Mucosa of descending colon (tissue), 3 donors: ENCODE data around the gene COBL. TPM values are rescaled to one million over a fixed set of nuclear protein-coding genes. Genes with fewer than 3 reads are reported as not detected.

Source experiments
- ATAC-seq: fragments of 200-7000 bp; cut with Tn5 transposase; one replicate; pipeline ENCODE4 v1.9.1; 2020; ENCODE audit warnings: mild to moderate bottlenecking, moderate library complexity
- DNase-seq, 3 donors: peaks; one replicate each; pipeline ENCODE4 v3.0.0-alpha.2; 2020
- H3K36me3 ChIP-seq: fragments of 200-600 bp; one replicate; pipeline ENCODE4 v1.8.0; 2021; ENCODE audit warnings: low read depth, mild to moderate bottlenecking
- H3K4me1 ChIP-seq: fragments of 200-600 bp; one replicate; pipeline ENCODE4 v1.8.0; 2021; ENCODE audit warnings: low read depth, mild to moderate bottlenecking
- H3K4me3 ChIP-seq: fragments of 200-600 bp; one replicate; pipeline ENCODE4 v1.8.0; 2021; ENCODE audit warnings: mild to moderate bottlenecking
- H3K9me3 ChIP-seq: fragments of 200-600 bp; one replicate; pipeline ENCODE4 v1.8.0; 2021; ENCODE audit warnings: mild to moderate bottlenecking
- CTCF ChIP-seq: fragments of 200-600 bp; IDR thresholded peaks from one replicate; pipeline ENCODE4 v1.8.0; 2022; ENCODE audit warnings: antibody characterized with exemption, mild to moderate bottlenecking
- intact Hi-C, 2 donors: fragments of 100-400 bp; cut with DNase I in 1 of 2; cut with micrococcal nuclease in 1 of 2; formaldehyde crosslinking; loops; one replicate each; pipeline versions ENCODE4 v1.11.0 to v1.11.1; 2022; cut with DNase I, micrococcal nuclease
- total RNA-seq, 3 donors: library from RNA; stranded (reverse); fragmentation: NEBNext Ultra II Directional in 2 of 3; extraction: Animal tissue kit (Norgen Biotek cat#: 25700) in 2 of 3; gene quantifications; one replicate each; pipeline versions ENCODE4 v1.2.1 to v1.2.4, GENCODE V29; 2021 to 2023
- donor health status: DM: no; HTN: no; CAD: no; lungs with moderate emphysema.
- donor health status: DM: no; HTN: no; CAD: no.
- donor health status: DM: no; HTN: yes; CAD: no.

The COBL gene
- total RNA-seq, 3 donors from 2014 or later, result 48.6 to 91.8 (median 56.6) TPM

DNA sequence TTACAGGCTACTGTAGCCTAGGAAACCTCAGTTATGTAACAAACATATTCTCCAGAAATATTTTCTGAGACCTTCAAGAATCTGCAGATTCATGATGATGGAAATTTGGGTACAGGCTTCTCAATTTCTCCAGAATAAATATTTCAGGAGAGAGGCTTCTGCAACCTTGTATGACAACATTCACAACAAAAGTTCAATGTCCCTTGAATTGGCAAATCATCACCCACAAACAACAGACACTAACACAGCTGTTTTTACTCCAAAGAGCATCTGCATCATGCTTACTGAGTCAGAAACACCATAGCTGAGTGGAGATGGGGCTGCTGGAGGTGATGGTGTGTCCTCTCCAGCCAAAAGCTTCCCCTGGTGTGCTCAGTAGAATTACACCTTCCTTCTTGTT, 9.3 kb upstream of the COBL start:
- no peak for TF ChIP-seq CTCF
- ATAC-seq (no peak), DNase-seq (no peak)
- no peaks in the 10 kb centered on the region for H3K36me3 ChIP-seq
- H3K9me3 ChIP-seq, result no peaks in the 10 kb centered on the region
- intact Hi-C loops, result no loop called here
- no peak overlapping the region for H3K4me3 ChIP-seq
- H3K4me1 ChIP-seq, result no peaks in the 10 kb centered on the region

- Histone ChIP-seq H3K4me3 (no peak overlapping the region), H3K9me3 (no peaks in the 10 kb centered on the region), H3K36me3 (no peaks in the 10 kb centered on the region), H3K4me1 (no peaks in the 10 kb centered on the region)
- TF ChIP-seq CTCF, result no peak
- DNase-seq, result no peak
- ATAC-seq, result no peak
- intact Hi-C loops, result no loop called here
Observed at GRCh38 chr7:51325261-51325676, 8.7 kb upstream of the COBL start.

GRCh38 chr7:51324206-51324898, 7.7 kb upstream of the COBL start:
- no peak for TF ChIP-seq CTCF
- Histone ChIP-seq H3K4me3 (no peak overlapping the region), H3K9me3 (no peaks in the 10 kb centered on the region), H3K36me3 (no peaks in the 10 kb centered on the region), H3K4me1 (no peaks in the 10 kb centered on the region)
- ATAC-seq (no peak), DNase-seq (no peak)
- intact Hi-C loops, result no loop called here

GRCh38 chr7:51321961-51322515, 5.4 kb upstream of the COBL start:
- no peak for TF ChIP-seq CTCF
- H3K4me1 ChIP-seq, result peaks cover 12% of the 10 kb centered on the region
- no peaks in the 10 kb centered on the region for H3K9me3 ChIP-seq
- no peak overlapping the region for H3K4me3 ChIP-seq
- ATAC-seq (no peak), DNase-seq (no peak)
- intact Hi-C loops, result no loop called here
- no peaks in the 10 kb centered on the region for H3K36me3 ChIP-seq

DNA sequence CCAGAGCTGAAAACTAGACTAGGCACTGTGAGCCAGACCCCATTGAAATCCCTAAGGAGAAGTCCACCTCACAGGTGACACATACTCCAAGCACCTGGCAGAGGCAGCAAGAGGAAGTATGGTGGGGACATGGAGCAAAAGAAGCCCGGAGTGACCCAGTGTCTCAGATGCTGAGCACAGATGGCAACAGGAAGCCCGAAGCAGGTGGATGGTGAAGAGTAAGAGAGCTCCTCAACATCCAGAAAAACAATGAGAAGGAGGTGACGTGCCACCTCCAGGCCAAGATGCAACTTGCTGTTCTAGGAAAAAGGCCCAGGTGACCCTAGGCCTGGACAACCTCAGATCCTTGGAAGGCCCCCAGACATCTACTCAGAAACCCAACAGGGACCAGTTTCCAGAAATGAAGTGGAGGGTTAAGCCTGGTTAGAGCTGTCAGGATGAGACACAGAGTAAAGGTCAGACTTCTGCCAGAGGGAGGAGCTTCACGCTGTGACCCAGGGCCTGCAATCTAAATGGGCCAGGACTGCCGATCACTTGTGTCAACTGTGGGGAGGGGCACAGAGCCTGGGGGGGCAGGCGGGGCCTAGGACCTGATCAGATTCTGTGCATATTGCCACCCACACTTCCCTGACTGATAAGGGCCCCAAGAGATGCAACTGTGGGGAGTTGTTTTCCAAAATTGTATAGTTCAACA, 2.4 kb upstream of the COBL start:
- ATAC-seq (peak; percentile 35), DNase-seq (peak in 2 of 3 donors; percentile 59 to 67)
- TF ChIP-seq CTCF, result no peak
- H3K9me3 ChIP-seq, result no peaks in the 10 kb centered on the region
- H3K4me3 ChIP-seq, result no peak overlapping the region
- intact Hi-C loops, result no loop called here
- H3K36me3 ChIP-seq, result no peaks in the 10 kb centered on the region
- H3K4me1 ChIP-seq, result peaks cover 23% of the 10 kb centered on the region
